A549 (cell line): ENCODE data around the gene IL33.

Source experiments
- CTCF ChIP-seq: fragments of >200 bp; sonication (Bioruptor Twin); formaldehyde crosslinking; IDR thresholded peaks from 3 replicates; pipeline ENCODE4 v1.5.1; 2016
- KDM1A ChIP-seq: fragments of 200-600 bp; sonication (generic); IDR thresholded peaks from 2 replicates; pipeline ENCODE4 v1.6.1; 2016; ENCODE audit warnings: low read depth, mild to moderate bottlenecking
- MAFK ChIP-seq: fragments of 450-650 bp; IDR thresholded peaks from 2 replicates; pipeline ENCODE4 v1.6.1; 2014; ENCODE audit not compliant: partially characterized antibody
- POLR2A ChIP-seq: IDR thresholded peaks from 2 replicates; pipeline ENCODE4 v1.6.1; 2012; ENCODE audit warnings: mild to moderate bottlenecking, low read length
- RCOR1 ChIP-seq: fragments of 150-350 bp; IDR thresholded peaks from 2 replicates; pipeline ENCODE4 v1.6.1; 2014; ENCODE audit warnings: antibody characterized with exemption, low read length, low read depth
- RFX5 ChIP-seq: fragments of 450-650 bp; IDR thresholded peaks from 2 replicates; pipeline ENCODE4 v1.7.1; 2014; ENCODE audit warnings: antibody characterized with exemption, mild to moderate bottlenecking, moderate library complexity
- RNF2 ChIP-seq: fragments of 200-600 bp; sonication (generic); IDR thresholded peaks from 2 replicates; pipeline ENCODE4 v1.6.1; 2016; ENCODE audit warnings: low read depth, mild to moderate bottlenecking, antibody characterized with exemption, moderate library complexity, borderline replicate concordance
- TF ChIP-seq, protein P1 (sequence below): fragments of 200-600 bp; sonication (generic); IDR thresholded peaks from 2 replicates; pipeline ENCODE4 v1.6.1; 2016; ENCODE audit warnings: antibody characterized with exemption, mild to moderate bottlenecking, moderate library complexity
- TF ChIP-seq, protein P2 (sequence below): fragments of >200 bp; sonication (Bioruptor Twin); formaldehyde crosslinking; IDR thresholded peaks from 3 replicates; pipeline ENCODE4 v1.6.1; 2016

DNA sequence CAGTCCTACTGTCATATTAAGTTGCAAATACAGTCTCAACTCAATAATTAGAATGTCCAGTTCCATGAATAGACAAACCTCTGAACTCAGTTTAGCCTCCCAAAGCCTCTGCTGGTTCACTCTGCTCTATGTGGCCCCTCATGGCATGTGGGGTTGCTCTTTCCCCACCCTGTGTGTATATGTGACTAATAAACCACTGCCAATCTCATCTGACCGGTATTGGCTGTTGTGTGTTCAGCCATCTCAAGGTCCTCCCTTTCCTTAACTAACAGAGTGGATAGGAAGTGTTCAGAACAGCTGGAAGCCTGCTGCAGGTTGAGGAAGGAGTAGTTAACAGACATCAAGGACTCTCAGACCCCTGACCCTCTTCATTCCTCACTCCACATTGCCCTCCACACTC is 55.3 kb downstream of the IL33 start:
- TF ChIP-seq, protein P1, sequence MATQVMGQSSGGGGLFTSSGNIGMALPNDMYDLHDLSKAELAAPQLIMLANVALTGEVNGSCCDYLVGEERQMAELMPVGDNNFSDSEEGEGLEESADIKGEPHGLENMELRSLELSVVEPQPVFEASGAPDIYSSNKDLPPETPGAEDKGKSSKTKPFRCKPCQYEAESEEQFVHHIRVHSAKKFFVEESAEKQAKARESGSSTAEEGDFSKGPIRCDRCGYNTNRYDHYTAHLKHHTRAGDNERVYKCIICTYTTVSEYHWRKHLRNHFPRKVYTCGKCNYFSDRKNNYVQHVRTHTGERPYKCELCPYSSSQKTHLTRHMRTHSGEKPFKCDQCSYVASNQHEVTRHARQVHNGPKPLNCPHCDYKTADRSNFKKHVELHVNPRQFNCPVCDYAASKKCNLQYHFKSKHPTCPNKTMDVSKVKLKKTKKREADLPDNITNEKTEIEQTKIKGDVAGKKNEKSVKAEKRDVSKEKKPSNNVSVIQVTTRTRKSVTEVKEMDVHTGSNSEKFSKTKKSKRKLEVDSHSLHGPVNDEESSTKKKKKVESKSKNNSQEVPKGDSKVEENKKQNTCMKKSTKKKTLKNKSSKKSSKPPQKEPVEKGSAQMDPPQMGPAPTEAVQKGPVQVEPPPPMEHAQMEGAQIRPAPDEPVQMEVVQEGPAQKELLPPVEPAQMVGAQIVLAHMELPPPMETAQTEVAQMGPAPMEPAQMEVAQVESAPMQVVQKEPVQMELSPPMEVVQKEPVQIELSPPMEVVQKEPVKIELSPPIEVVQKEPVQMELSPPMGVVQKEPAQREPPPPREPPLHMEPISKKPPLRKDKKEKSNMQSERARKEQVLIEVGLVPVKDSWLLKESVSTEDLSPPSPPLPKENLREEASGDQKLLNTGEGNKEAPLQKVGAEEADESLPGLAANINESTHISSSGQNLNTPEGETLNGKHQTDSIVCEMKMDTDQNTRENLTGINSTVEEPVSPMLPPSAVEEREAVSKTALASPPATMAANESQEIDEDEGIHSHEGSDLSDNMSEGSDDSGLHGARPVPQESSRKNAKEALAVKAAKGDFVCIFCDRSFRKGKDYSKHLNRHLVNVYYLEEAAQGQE: no peak
- TF ChIP-seq CTCF (no peak), RFX5 (no peak), KDM1A (no peak), RCOR1 (no peak), POLR2A (no peak), MAFK (no peak), RNF2 (no peak)
- TF ChIP-seq, protein P2, sequence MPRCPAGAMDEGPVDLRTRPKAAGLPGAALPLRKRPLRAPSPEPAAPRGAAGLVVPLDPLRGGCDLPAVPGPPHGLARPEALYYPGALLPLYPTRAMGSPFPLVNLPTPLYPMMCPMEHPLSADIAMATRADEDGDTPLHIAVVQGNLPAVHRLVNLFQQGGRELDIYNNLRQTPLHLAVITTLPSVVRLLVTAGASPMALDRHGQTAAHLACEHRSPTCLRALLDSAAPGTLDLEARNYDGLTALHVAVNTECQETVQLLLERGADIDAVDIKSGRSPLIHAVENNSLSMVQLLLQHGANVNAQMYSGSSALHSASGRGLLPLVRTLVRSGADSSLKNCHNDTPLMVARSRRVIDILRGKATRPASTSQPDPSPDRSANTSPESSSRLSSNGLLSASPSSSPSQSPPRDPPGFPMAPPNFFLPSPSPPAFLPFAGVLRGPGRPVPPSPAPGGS: no peak
